Stimulated activated CD4-positive, alpha-beta T cell treated with anti-CD3 and anti-CD28 coated beads, Interleukin-2, amount 100 ng/mL, for 4 hours (primary cell): ENCODE data around the gene MYO1D.
"Not testable (repeated sequence)": the region's sequence is repeated elsewhere in the genome, so short reads cannot be mapped to it uniquely, and the experiment has no call there.

Experiments used
- DNase-seq: peaks from one replicate; pipeline ENCODE4 v3.0.0-alpha.2; 2020; ENCODE audit warnings: low read depth

The MYO1D gene

GRCh38 chr17:32460054-32460453, 416.9 kb downstream of the MYO1D start:
- DNase-seq: no peak

GRCh38 chr17:32458371-32458770, 418.6 kb downstream of the MYO1D start:
- no peak for DNase-seq

DNA sequence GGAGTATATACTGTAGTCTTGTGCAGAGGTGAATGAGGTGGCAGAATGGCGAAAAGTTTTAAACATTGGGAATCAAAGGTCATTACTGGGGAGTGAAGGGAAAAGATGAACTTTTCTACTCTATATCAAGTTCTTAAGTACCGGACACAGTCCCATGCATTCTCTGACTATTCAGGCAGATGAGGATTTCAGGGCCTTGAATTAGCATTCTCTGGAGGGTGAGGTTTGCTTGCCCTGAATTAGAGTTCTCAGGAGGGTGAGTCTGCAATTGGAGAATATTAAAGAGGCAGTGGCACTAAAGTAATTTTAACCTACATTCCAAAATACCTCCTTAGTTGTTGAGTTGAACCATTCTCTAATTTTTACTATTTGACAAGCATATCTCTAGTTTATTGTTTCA, 423.6 kb downstream of the MYO1D start:
- DNase-seq: no peak

DNA sequence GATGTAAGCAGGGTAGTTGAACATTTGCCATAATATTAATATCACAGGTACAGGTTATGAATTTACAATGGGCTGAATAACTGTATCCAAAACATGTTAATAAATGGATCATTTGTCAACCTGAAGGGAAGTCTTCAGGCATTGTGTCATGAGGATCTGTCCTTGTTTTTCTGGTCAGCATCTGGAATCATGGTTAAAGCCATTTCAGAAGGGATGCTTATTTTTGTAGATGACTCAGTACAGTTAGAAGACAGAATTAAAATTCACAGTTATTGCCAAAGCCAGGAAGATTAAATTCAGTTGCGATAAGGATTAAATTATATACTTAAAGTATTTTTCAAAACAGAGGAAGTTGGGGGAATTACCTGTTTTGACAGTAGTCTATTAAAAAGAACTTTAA, 424.6 kb downstream of the MYO1D start:
- DNase-seq: no peak

DNA sequence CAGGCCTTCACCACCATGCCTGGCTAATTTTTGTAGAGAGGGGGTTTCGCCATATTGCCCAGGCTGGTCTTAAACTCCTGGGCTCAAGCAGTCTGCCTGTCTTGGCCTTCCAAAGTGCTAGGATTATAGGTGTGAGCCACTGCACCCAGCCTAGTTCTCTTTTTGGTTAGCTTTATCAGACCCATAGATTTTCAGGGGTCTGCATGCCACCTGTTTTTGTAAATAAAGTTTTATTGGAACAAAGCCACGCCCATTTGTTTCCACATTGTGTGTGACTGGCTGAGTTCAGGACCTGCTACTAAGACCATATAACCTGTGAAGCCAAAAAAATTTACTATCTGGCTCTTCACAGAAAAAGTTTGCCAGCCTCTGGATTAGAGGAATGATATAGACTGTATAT, 425.0 kb downstream of the MYO1D start:
- no peak for DNase-seq

DNA sequence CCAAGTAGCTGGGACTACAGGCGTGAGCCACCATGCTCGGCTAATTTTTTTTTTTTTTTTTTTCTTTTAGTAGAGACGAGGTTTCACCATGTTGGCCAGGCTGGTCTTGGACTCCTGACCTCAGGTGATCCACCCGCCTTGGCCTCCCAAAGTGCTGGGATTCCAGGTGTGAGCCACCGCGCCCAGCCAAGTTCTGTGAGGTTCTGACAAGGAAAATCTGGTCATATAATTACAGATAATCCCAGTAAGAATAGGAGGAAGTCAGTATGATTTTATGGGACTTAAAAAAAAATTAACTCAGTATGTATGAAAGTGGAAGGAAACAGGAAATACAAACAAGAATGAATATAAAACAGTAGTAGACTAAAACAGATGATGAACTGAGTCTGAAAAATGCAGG, 426.5 kb downstream of the MYO1D start:
- not testable (repeated sequence) for DNase-seq

DNA sequence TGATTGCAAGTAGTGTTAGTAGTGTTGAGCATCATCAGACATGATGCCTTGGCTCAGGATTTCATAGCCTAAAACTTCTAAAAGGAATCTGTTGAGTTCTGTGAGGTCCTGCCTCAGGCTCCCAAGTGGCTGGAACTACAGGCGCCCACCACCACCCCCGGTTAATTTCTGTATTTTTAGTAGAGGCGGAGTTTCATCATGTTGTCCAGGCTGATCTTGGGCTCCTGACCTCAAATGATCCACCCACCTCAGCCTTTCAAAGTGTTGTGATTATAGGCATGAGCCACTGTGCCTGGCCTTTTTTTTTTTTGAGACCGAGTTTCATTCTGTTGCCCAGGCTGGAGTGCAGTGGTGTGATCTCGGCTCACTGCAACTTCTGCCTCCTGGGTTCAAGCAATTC, 427.0 kb downstream of the MYO1D start:
- DNase-seq: no peak

DNA sequence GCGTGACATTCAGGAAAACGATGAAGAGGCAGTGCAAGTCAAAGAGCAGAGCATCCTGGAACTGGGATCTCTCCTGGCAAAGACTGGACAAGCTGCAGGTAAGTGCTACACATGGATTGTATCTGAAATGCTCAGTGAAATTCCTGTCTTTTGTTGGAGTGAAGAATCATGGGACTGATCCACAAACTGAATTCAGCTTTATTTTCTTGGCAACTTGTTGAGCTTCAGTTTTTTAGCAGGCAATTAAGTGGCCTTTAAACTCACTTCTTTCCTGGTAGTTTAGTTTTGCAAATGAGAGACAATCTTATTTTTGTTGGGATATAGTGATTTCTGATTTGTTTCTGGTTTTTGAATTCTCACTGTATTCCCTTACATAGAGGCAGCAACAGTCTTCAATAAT, 430.0 kb downstream of the MYO1D start:
- DNase-seq: no peak

DNA sequence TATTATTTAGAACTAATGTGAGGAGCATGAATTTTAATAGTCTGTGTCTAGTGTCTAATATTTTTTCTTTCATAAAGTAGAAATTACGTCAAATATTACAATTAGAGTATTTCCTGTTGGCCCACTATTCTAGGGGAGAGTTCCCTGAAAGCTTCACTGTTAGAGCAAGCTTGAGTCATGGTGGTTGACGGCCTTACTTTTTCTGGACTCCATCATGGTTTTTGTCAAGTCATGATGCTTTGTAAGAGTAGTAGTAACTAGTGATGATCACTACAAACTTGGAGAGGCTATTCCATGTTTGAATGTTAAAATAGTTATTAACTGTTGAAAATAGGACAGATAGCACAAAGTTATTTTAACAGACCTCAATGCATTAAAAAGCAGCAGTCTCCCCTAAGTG, 431.0 kb downstream of the MYO1D start:
- no peak for DNase-seq

GRCh38 chr17:32445497-32445896, 431.4 kb downstream of the MYO1D start:
- no peak for DNase-seq

DNA sequence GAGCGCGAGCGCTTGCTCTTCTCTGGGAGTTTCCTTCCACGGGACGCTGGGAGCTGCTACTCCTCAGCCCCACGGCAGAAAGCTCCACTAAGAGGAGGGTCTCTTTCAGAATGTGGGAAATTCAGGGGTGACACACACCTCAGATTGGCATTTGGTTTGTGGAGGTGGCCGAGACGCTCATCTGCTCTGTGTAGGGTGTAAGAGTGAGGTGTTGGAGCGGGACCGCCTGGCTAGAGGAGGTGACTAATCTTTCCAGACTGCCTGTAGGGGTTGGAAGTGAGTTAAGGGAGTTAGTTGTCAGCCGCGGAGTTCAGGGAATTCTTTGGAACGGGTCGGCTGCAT, 431.9 kb downstream of the MYO1D start:
- DNase-seq: peak; percentile 24

DNA sequence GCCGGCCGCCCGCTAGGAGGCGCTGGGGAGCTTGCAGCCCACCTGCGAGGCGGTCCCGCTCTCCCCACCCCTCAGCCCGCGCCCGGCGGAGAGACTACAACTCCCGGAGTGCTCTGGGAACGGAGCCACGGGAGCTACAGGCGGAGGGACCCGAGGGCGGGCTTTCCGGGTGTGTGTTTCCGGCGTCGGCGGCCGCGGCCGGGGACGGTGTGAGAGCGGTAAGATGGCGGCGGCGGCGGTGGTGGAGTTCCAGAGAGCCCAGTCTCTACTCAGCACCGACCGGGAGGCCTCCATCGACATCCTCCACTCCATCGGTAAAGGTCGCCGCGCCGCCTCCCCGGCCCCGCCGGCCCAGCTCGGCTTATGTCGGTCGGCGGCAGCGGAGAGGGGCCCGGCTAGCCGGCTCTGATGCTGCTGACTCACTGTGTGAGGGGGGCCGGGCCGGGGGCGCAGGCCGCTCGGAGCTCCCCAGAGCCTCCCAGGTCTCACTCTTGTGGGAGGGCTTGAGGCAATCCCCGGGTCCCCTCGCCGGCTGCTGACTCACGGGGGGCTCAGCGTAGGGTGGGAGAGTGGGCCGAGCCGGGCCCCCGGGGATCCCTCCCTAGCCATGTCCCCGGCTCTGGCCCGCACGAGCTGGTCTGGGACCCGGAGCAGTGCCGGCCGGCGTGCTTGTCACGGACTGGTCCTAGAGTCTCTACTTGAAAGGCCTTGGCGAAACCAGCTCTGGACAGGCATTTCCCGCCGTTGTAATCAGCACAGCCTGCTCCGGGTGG, 432.4 kb downstream of the MYO1D start, which contains the start of gene PSMD11:
PSMD11 (plus strand) TSS at position 210 of the 773 bp plus-strand sequence; CDS start at position 224, 14 bp downstream.
- peak; percentile 99 for DNase-seq

- DNase-seq: no peak
These were observed 433.1 kb downstream of the MYO1D start for GRCh38 chr17:32443827-32444300.
